HG03045 (cell line): ENCODE measurements around the gene SDK1.
"Not testable (repeated sequence)": the region's sequence is repeated elsewhere in the genome, so short reads cannot be mapped to it uniquely, and the experiment has no call there.

Experiments used
- ATAC-seq: cut with Tn5 transposase; IDR thresholded peaks from one replicate; pipeline ENCODE4 v1.9.1; 2021; ENCODE audit warnings: mild to moderate bottlenecking, moderate library complexity; ENCODE audit not compliant: unreplicated experiment

Gene SDK1

GRCh38 chr7:4225881-4226523, 925.0 kb downstream of the SDK1 start:
- no peak for ATAC-seq

GRCh38 chr7:4226524-4226882, 925.5 kb downstream of the SDK1 start:
- ATAC-seq, result no peak

GRCh38 chr7:4227105-4228010, 926.3 kb downstream of the SDK1 start:
- no peak for ATAC-seq

DNA sequence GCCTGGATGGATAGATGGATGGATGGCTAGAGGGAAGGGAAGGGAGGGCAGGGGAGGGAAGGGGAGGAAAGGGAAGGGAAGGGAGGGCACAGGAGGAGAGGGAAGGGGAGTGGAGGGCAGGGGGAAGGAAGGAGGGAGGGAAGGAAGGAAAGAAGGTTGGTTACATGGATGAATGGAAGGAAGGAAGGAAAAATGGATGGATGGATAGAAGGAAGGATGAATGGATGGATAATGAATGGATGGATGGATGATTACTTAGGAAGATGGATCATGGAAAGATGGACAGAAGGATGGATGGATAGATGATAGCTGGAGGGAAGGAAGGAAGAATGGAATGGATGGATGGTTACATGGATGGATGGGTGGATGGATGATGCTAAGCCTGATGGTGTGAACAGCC, 929.3 kb downstream of the SDK1 start:
- ATAC-seq, result no peak

DNA sequence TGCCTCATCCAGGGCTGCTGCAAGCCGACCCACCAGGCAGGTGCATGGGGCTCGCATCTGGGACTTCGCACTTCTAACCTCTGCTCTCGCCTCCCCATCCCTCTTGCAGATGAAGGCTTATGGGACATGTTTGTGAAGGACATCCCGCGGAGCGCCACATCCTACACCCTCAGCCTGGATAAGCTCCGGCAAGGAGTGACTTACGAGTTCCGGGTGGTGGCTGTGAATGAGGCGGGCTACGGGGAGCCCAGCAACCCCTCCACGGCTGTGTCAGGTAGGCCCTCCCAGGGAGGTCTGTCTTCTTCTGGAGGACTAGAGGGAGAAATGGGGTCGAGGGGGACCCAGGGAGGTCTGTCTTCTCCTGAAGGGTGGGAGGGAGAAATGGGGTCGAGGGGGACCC, 932.1 kb downstream of the SDK1 start:
- no peak for ATAC-seq

DNA sequence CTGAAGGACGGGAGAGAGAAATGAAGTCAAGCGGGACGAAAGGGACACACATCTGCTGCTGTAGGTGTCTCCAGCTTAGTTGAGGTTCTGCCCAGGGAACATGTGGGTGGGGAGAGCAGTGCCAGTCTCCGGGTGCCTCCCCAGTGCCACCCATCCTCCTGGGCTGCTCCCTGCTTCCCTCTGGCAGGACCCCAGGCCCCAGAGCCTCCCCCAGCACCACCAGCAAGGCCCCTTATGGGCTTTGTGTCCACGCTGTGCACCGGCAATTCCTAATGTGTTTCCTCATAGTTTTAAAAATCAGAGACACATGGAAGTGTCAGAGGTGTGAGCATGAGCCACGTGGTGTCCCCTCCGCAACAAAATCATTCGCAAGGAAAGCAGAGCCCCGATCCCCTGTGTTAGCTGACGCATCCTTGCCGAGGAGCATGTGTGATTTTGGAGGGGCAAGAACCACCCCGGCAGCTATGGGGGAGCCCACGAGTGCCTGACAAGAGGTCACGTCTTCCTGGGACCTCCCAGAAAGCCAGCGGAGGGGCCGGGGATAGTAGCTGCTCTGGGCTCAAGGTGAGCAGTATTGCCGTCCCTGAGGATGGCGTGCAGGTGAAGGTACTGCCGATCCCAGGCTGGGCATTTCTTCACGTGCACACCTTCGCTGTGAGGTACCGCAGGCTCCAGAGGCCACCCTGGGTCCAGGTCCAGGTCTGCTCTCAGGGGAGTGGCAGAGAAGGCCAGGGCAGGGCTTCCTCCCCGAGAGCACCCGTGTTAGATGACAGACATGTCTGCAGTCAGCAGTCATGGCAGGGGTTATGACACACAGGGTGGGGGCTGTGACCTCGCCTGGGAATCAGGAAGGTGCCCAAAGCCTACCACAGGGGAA, 932.8 kb downstream of the SDK1 start:
- no peak for ATAC-seq

GRCh38 chr7:4234498-4234855, 933.4 kb downstream of the SDK1 start:
- no peak for ATAC-seq

DNA sequence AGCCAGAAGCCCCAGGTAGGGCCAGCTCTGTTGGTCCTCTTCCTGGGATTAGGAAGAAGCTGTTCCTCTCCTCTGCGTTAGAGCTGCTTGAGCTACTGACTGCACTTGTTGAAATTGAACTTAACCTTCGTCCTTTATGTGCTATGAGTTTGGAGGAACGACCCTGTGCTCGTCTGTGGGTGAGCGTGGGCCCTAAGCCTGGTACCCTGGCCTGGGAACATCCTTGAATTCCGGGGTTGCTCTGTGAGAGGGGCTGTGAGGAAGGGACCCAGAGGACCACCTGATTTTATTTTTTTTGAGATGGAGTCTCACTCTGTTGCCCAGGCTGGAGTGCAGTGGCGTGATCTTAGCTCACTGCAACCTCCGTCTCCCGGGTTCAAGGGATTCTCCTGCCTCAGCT, 933.8 kb downstream of the SDK1 start:
- ATAC-seq, result no peak

DNA sequence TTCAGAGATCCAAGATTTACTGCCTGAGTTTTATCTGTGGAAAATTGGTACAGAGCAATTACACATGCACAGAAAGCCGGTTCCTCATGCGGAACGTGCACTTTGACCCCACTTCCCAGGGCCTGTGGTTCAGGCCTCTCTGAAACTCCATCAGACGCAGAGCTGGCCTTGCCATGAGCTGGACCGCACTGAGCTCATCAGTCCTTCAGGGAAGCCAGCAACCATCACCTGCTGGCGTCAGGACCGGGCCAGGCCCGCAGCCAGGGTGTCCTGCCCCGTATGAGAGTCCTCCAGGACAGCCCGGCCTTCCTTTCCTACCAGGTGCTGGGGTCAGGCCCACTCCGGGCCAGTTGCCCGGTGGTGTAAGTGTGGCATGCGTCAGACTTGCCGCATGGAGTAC, 934.5 kb downstream of the SDK1 start:
- ATAC-seq, result no peak

- no peak for ATAC-seq
Measured at GRCh38 chr7:4236389-4236788, 935.3 kb downstream of the SDK1 start.

GRCh38 chr7:4236873-4237272, 935.8 kb downstream of the SDK1 start:
- ATAC-seq, result not testable (repeated sequence)

DNA sequence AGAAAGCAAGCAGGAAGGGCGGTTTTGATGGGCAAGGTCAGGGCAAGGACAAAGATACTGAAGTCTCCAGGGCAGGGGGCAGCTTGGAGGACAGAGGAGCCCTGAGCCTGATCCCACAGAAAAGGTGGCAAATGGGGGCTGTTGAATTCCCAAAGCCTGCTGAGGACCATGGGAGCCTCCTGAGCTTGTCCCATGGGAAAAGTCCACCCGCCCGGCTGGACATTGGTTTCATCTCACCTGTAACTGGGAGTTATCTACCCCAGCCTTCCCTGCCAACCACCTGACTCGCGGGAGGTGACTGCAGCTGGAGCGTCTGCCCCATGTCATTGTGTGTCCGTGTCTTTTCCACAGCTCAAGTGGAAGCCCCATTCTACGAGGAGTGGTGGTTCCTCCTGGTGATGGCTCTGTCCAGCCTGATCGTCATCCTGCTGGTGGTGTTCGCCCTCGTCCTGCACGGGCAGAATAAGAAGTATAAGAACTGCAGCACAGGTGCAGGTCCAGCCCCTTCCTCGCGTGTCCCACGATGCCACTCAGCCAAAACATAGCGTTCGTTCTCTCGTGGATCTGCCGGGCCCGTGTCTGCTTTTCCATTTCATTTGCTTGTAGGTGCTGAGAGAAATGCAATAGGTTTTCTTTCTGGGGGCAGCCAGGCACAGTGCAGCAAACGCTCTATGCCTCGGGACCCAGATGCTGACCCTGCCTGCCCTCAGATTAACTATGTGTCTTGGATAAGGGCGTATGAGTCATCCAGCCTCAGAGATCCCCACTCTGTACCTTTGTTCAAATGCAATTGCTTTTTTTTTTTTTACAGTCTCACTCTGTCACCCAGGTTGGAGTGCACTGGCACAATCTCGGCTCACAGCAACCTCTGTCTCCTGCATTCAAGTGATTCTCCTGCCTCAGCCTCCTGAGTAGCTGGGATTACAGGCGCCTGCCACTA, 936.5 kb downstream of the SDK1 start:
- no peak for ATAC-seq

GRCh38 chr7:4238861-4239260, 937.8 kb downstream of the SDK1 start:
- no peak for ATAC-seq

GRCh38 chr7:4240042-4240441, 939.0 kb downstream of the SDK1 start:
- no peak for ATAC-seq

DNA sequence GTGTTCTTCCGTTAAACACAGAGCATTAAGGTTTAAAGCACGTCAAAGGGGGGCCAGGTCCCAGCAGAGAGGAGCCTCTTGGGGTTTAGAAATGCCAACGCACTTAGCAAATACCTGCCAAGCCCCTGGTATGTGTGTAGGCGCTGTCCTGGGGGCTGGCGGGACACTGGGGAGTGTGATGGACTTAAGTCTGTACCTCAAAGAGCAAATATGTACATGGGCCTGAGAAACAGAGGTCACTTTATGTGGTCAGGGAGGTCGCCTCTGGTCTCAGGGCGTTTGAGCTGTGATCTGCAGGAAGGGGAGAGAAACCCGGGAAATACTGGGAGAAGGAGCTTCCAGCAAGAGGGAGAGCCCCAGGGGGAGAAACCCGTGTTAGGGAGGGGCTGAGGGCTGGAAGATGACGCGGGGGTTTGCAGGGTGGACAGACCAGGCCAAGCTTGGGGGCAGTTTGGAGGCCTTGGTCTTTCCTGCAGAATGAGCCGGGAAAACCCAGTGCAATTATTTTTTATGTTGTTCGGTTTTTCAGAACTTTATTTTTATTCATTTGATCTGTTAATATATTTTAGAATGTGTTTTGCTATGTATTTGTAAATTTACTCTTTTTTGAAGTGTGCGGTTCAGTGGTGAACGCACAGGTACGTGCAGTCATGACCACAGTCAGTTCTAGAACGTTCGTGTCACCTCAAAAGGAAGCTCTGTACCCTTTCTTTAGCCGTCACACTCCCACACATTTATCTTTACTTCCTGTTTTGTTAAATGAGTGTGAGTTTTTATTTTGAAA, 939.7 kb downstream of the SDK1 start:
- ATAC-seq, result no peak

- ATAC-seq, result no peak
Measured at GRCh38 chr7:4241304-4241612, 940.2 kb downstream of the SDK1 start.

DNA sequence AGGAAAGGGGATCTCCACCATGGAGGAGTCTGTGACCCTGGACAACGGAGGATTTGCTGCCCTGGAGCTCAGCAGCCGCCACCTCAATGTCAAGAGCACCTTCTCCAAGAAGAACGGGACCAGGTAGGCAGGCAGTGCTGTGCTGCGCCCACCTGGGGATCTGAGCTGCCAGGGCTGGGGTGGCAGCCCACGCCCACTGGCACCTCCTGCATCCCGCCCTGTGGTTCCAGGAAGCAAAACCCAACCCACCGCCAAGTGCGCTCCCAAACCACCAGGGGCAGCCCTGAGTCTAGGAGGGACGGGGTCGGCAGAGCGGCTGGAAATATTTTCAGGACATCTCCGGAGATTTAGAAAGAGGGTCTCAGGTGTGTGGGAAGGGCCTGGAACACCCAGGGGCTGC, 940.7 kb downstream of the SDK1 start:
- no peak for ATAC-seq

- ATAC-seq, result no peak
Measured at GRCh38 chr7:4242706-4243105, 941.7 kb downstream of the SDK1 start.

DNA sequence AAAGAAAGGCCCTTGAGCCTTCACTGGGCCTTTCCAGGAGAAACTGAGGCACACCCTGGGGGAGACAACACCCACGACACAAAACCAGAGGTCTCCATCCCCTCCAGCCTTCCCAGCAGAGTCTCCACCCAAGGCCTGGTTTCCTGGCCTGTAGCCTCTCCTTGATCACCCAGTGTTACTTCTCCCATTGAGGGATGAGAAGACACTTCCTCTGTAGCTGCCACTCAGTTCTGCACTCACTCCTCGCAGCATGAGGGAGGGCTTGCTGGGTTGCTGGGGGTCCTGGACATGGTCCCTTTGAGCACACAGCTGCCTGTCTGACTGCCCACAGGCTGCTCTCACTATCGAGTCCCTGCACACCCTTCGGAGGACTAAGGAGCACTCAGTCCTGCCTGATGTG, 943.0 kb downstream of the SDK1 start:
- ATAC-seq, result no peak

DNA sequence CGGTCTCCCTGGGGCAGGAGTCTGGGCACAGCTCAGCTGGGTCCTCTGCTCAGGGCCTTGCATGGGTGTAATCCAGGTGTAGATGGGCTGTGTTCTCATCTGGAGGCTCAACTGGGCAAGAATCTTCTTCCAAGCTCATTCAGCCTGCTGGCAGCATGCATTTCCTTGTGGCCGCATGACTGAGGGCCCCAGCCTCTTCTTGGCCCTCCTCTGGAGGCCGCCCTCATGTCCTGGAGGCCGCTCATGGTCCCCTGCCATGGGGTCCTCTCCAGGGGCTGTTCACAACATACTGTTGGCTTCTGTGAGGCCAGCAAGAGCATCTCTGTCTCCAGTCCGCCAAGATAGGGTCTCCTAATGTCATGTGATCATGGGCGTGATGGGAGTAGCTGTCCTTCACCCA, 943.6 kb downstream of the SDK1 start:
- ATAC-seq, result no peak
